HG02852 (cell line): ENCODE data around the gene PLA2G2F.

ENCODE experiments used
- ATAC-seq: cut with Tn5 transposase; IDR thresholded peaks from one replicate; pipeline ENCODE4 v1.9.1; 2021; ENCODE audit warnings: mild to moderate bottlenecking, moderate library complexity; ENCODE audit not compliant: unreplicated experiment

The PLA2G2F gene

GRCh38 chr1:20187103-20187812, 48.1 kb downstream of the PLA2G2F start:
- no peak for ATAC-seq

GRCh38 chr1:20187813-20188454, 48.8 kb downstream of the PLA2G2F start:
- ATAC-seq: no peak

GRCh38 chr1:20188455-20188817, 49.3 kb downstream of the PLA2G2F start:
- ATAC-seq: no peak

GRCh38 chr1:20189664-20190063, 50.5 kb downstream of the PLA2G2F start:
- ATAC-seq: no peak

- no peak for ATAC-seq
These were observed 51.4 kb downstream of the PLA2G2F start for GRCh38 chr1:20190256-20191160.

GRCh38 chr1:20191266-20191825, 52.2 kb downstream of the PLA2G2F start:
- no peak for ATAC-seq

GRCh38 chr1:20192364-20192763, 53.2 kb downstream of the PLA2G2F start:
- no peak for ATAC-seq

GRCh38 chr1:20192871-20193411, 53.8 kb downstream of the PLA2G2F start:
- ATAC-seq: no peak

GRCh38 chr1:20194224-20194623, 55.1 kb downstream of the PLA2G2F start:
- no peak for ATAC-seq

- no peak for ATAC-seq
These were observed 55.8 kb downstream of the PLA2G2F start for GRCh38 chr1:20194757-20195461.

- no peak for ATAC-seq
These were observed 56.3 kb downstream of the PLA2G2F start for GRCh38 chr1:20195462-20195780.

GRCh38 chr1:20197329-20197791, 58.2 kb downstream of the PLA2G2F start:
- no peak for ATAC-seq

- ATAC-seq: no peak
These were observed 59.2 kb downstream of the PLA2G2F start for GRCh38 chr1:20198296-20198695.

GRCh38 chr1:20198918-20199317, 59.8 kb downstream of the PLA2G2F start:
- no peak for ATAC-seq

GRCh38 chr1:20199403-20199802, 60.3 kb downstream of the PLA2G2F start:
- ATAC-seq: no peak

GRCh38 chr1:20199840-20200239, 60.7 kb downstream of the PLA2G2F start:
- no peak for ATAC-seq
